H9 (cell line): ENCODE measurements around the gene MLST8. TPM values are rescaled to one million over a fixed set of nuclear protein-coding genes. Genes with fewer than 3 reads are reported as not detected.

Experiments
- DNase-seq: peaks from one replicate; pipeline ENCODE4 v3.0.0-alpha.2; 2017
- H2AFZ ChIP-seq: one replicate; pipeline ENCODE4 v1.6.1; 2013; ENCODE audit warnings: mild to moderate bottlenecking, low read length, control low read depth, moderate library complexity
- H2AK5ac ChIP-seq: 2 replicates; pipeline ENCODE4 v1.6.1; 2013; ENCODE audit warnings: low read length, control low read depth, mixed read lengths; ENCODE audit not compliant: insufficient read length
- H2BK120ac ChIP-seq: one replicate; pipeline ENCODE4 v1.6.1; 2013; ENCODE audit warnings: low read depth, mild to moderate bottlenecking, low read length, control low read depth, inconsistent platforms; ENCODE audit not compliant: poor library complexity, severe bottlenecking
- H2BK12ac ChIP-seq: 2 replicates; pipeline ENCODE4 v1.6.1; 2013; ENCODE audit warnings: low read length, control low read depth, mixed read lengths, low read depth; ENCODE audit not compliant: insufficient read length
- H2BK15ac ChIP-seq: 2 replicates; pipeline ENCODE4 v1.6.1; 2013; ENCODE audit warnings: low read depth, low read length, control low read depth
- H2BK20ac ChIP-seq: one replicate; pipeline ENCODE4 v1.6.1; 2013; ENCODE audit warnings: low read depth, mild to moderate bottlenecking, low read length, control low read depth, inconsistent platforms; ENCODE audit not compliant: poor library complexity, severe bottlenecking
- H2BK5ac ChIP-seq: 2 replicates; pipeline ENCODE4 v1.6.1; 2013; ENCODE audit warnings: low read length, control low read depth, mixed read lengths; ENCODE audit not compliant: insufficient read length
- H3K14ac ChIP-seq: 2 replicates; pipeline ENCODE4 v1.6.1; 2013; ENCODE audit warnings: low read length, control low read depth; ENCODE audit not compliant: insufficient read depth
- H3K18ac ChIP-seq: 2 replicates; pipeline ENCODE4 v1.6.1; 2013; ENCODE audit warnings: low read depth, mild to moderate bottlenecking, mixed read lengths, low read length, control low read depth; ENCODE audit not compliant: insufficient read length
- H3K23ac ChIP-seq: 2 replicates; pipeline ENCODE4 v1.6.1; 2013; ENCODE audit warnings: low read length, control low read depth, mixed read lengths, low read depth; ENCODE audit not compliant: insufficient read length
- H3K23me2 ChIP-seq: 2 replicates; pipeline ENCODE4 v1.6.1; 2013; ENCODE audit warnings: low read depth, mild to moderate bottlenecking, mixed read lengths, low read length, control low read depth; ENCODE audit not compliant: insufficient read length, poor library complexity, severe bottlenecking
- H3K27ac ChIP-seq: 2 replicates; pipeline ENCODE4 v1.5.1; 2013; ENCODE audit warnings: low read length, control low read depth, mixed read lengths, low read depth; ENCODE audit not compliant: insufficient read length
- H3K27me3 ChIP-seq: 2 replicates; pipeline ENCODE4 v1.6.1; 2013; ENCODE audit warnings: low read length, control low read depth, inconsistent platforms; ENCODE audit not compliant: insufficient read depth
- H3K4ac ChIP-seq: 2 replicates; pipeline ENCODE4 v1.6.1; 2013; ENCODE audit warnings: low read depth, mild to moderate bottlenecking, control low read depth, inconsistent platforms, low read length, moderate library complexity
- H3K4me1 ChIP-seq: 2 replicates; pipeline ENCODE4 v1.6.1; 2013; ENCODE audit warnings: low read length, control low read depth, inconsistent platforms; ENCODE audit not compliant: insufficient read depth
- H3K4me2 ChIP-seq: 2 replicates; pipeline ENCODE4 v1.6.1; 2013; ENCODE audit warnings: low read length, control low read depth, mixed read lengths; ENCODE audit not compliant: insufficient read length, insufficient read depth
- H3K56ac ChIP-seq: 2 replicates; pipeline ENCODE4 v1.6.1; 2013; ENCODE audit warnings: low read depth, mild to moderate bottlenecking, mixed read lengths, low read length, control low read depth; ENCODE audit not compliant: insufficient read length
- H3K79me1 ChIP-seq: 2 replicates; pipeline ENCODE4 v1.6.1; 2013; ENCODE audit warnings: low read depth, mild to moderate bottlenecking, moderate library complexity, low read length, control low read depth, inconsistent platforms; ENCODE audit not compliant: insufficient read depth, poor library complexity, severe bottlenecking
- H3K79me2 ChIP-seq: 2 replicates; pipeline ENCODE4 v1.6.1; 2013; ENCODE audit warnings: low read length, control low read depth, inconsistent platforms; ENCODE audit not compliant: insufficient read depth
- H3K9ac ChIP-seq: 2 replicates; pipeline ENCODE4 v1.6.1; 2013; ENCODE audit warnings: low read length, control low read depth, mixed read lengths; ENCODE audit not compliant: insufficient read length; ENCODE audit errors: extremely low read depth
- H3K9me3 ChIP-seq: one replicate; pipeline ENCODE4 v1.6.1; 2013; ENCODE audit warnings: low read depth, low read length, inconsistent platforms; ENCODE audit not compliant: control insufficient read depth
- H3T11ph ChIP-seq: one replicate; pipeline ENCODE4 v1.6.1; 2013; ENCODE audit warnings: mild to moderate bottlenecking, low read length, control low read depth, inconsistent platforms
- H4K20me1 ChIP-seq: one replicate; pipeline ENCODE4 v1.6.1; 2013; ENCODE audit not compliant: control insufficient read depth, insufficient read length, insufficient read depth
- H4K5ac ChIP-seq: 2 replicates; pipeline ENCODE4 v1.6.1; 2013; ENCODE audit warnings: low read depth, mild to moderate bottlenecking, mixed read lengths, low read length, control low read depth; ENCODE audit not compliant: insufficient read length
- H4K8ac ChIP-seq: replicated peaks from 2 replicates; pipeline ENCODE4 v1.6.1; 2013; ENCODE audit warnings: low read length, control low read depth, mixed read lengths, low read depth; ENCODE audit not compliant: insufficient read length
- H4K91ac ChIP-seq: 2 replicates; pipeline ENCODE4 v1.6.1; 2013; ENCODE audit warnings: low read depth, mild to moderate bottlenecking, moderate library complexity, mixed read lengths, low read length, control low read depth; ENCODE audit not compliant: insufficient read length
- H3K27ac Mint-ChIP-seq, 3 experiments: 2 replicates in 2 of 3; 3 replicates in 1 of 3; pipeline ENCODE4 v1.8.0; 2020 to 2021; ENCODE audit warnings: mixed read lengths in 3 of 3, mild to moderate bottlenecking in 1 of 3, moderate library complexity in 1 of 3
- H3K27me3 Mint-ChIP-seq: 2 replicates; pipeline ENCODE4 v1.8.0; 2021; ENCODE audit warnings: low read depth, mild to moderate bottlenecking, moderate library complexity, mixed read lengths
- H3K36me3 Mint-ChIP-seq, 3 experiments: 2 replicates in 2 of 3; 3 replicates in 1 of 3; pipeline ENCODE4 v1.8.0; 2020 to 2021; ENCODE audit warnings: low read depth in 3 of 3, mixed read lengths in 3 of 3; ENCODE audit not compliant: insufficient read depth in 1 of 3
- H3K4me1 Mint-ChIP-seq, 2 experiments: 2 replicates each; pipeline ENCODE4 v1.8.0; 2020; ENCODE audit warnings: mixed read lengths in 2 of 2
- H3K4me3 Mint-ChIP-seq, 2 experiments: 2 replicates in 1 of 2; 3 replicates in 1 of 2; pipeline ENCODE4 v1.8.0; 2020 to 2021; ENCODE audit warnings: mild to moderate bottlenecking in 2 of 2, mixed read lengths in 2 of 2, moderate library complexity in 1 of 2
- H3K9me3 Mint-ChIP-seq, 2 experiments: 2 replicates in 1 of 2; 3 replicates in 1 of 2; pipeline ENCODE4 v1.8.0; 2020; ENCODE audit warnings: mild to moderate bottlenecking in 2 of 2, mixed read lengths in 2 of 2, moderate library complexity in 1 of 2
- WGBS: extraction: QIAGEN DNeasy Blood & Tissue Kit; methylation state at CpG from one replicate; pipeline ENCODE4 v1.1.7; 2013; ENCODE audit warnings: missing lambda C conversion rate, low lambda C conversion rate, mixed read lengths; ENCODE audit not compliant: insufficient read length; ENCODE audit errors: extremely low coverage; 5-methylcytosine and 5-hydroxymethylcytosine counted together
- total RNA-seq: library from RNA; stranded (reverse); gene quantifications from 2 replicates; pipeline ENCODE4 v1.2.1, GENCODE V29; 2021
- TF ChIP-seq, protein P1 (sequence below): fragments of 200-600 bp; sonication (generic); conservative IDR thresholded peaks from 3 replicates; pipeline ENCODE4 v1.8.0; 2021; ENCODE audit warnings: antibody characterized with exemption, mild to moderate bottlenecking

MLST8 gene
- total RNA-seq, 1 experiment from 2014 or later, result 74.5 TPM

DNA sequence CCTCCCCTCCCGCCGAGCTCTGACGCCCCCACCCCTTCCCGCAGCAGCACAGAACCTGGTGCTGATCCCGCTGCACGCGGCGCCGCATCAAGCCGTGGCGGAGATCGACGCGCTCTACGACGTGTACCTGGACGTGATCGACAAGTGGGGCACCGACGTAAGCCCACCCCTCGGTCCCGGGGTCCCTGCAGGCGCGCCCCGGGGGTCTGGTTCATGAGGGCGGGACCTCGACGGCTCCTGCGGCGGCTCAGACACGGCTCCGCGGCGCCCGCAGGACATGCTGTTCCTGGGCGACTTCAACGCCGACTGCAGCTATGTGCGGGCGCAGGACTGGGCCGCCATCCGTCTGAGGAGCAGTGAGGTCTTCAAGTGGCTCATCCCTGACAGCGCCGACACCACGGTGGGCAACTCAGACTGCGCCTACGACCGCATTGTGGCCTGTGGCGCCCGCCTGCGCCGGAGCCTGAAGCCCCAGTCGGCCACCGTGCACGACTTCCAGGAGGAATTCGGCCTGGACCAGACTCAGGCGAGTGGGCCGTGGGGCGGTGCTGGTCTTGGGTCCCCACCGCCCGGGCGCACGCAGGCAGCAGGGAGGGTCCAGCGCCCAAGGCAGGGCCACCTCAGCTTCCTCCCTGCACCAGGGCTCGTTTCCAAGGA lies 32.4 kb downstream of the MLST8 start:
- WGBS, result no CpG with 5 or more reads among the region's 65 CpGs
- H3K9ac ChIP-seq, result no peak overlapping the region
- H3K27me3 ChIP-seq, result peaks cover 2% of the 10 kb centered on the region; the same call in 1 of the 2 replicates
- peaks cover 0 to 3% of the 10 kb centered on the region in 2 experiments; a peak in 1 of 4 replicates for H3K4me1 Mint-ChIP-seq
- no peak overlapping the region for H4K91ac ChIP-seq
- H2BK20ac ChIP-seq, result no peak overlapping the region
- no peak overlapping the region for H2AK5ac ChIP-seq
- no peaks in the 10 kb centered on the region; a peak in 1 of 5 replicates for H3K9me3 Mint-ChIP-seq
- H3K23me2 ChIP-seq, result peaks cover 13% of the 10 kb centered on the region
- no peak overlapping the region for H2BK12ac ChIP-seq
- H3K4me1 ChIP-seq, result no peaks in the 10 kb centered on the region
- H4K20me1 ChIP-seq, result no peaks in the 10 kb centered on the region
- peaks cover 4 to 33% (median 11%) of the 10 kb centered on the region in 3 experiments; a peak in 5 of 7 replicates for H3K36me3 Mint-ChIP-seq
- H2BK5ac ChIP-seq, result no peak overlapping the region
- peaks cover 16% of the 10 kb centered on the region for H3K27me3 Mint-ChIP-seq
- H3K4ac ChIP-seq, result no peak overlapping the region
- no peak overlapping the region for H2BK120ac ChIP-seq
- H3T11ph ChIP-seq, result no peak overlapping the region
- H4K5ac ChIP-seq, result no peak overlapping the region
- peak overlapping the region; percentile 67 for H3K4me2 ChIP-seq
- no peak overlapping the region for H3K27ac ChIP-seq
- no peak overlapping the region for H3K27ac Mint-ChIP-seq
- no peak overlapping the region for H2AFZ ChIP-seq
- H3K56ac ChIP-seq, result no peak overlapping the region
- H4K8ac ChIP-seq, result no peak overlapping the region
- no peak overlapping the region for H3K23ac ChIP-seq
- H3K79me2 ChIP-seq, result no peaks in the 10 kb centered on the region
- no peaks in the 10 kb centered on the region for H3K9me3 ChIP-seq
- H3K14ac ChIP-seq, result no peak overlapping the region
- peak overlapping the region; percentile 42 to 59; a peak in 4 of 5 replicates for H3K4me3 Mint-ChIP-seq
- H3K79me1 ChIP-seq, result no peaks in the 10 kb centered on the region
- TF ChIP-seq, protein P1, sequence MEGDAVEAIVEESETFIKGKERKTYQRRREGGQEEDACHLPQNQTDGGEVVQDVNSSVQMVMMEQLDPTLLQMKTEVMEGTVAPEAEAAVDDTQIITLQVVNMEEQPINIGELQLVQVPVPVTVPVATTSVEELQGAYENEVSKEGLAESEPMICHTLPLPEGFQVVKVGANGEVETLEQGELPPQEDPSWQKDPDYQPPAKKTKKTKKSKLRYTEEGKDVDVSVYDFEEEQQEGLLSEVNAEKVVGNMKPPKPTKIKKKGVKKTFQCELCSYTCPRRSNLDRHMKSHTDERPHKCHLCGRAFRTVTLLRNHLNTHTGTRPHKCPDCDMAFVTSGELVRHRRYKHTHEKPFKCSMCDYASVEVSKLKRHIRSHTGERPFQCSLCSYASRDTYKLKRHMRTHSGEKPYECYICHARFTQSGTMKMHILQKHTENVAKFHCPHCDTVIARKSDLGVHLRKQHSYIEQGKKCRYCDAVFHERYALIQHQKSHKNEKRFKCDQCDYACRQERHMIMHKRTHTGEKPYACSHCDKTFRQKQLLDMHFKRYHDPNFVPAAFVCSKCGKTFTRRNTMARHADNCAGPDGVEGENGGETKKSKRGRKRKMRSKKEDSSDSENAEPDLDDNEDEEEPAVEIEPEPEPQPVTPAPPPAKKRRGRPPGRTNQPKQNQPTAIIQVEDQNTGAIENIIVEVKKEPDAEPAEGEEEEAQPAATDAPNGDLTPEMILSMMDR, result no peak
- DNase-seq, result peak; percentile 68
- no peak overlapping the region for H2BK15ac ChIP-seq
- H3K18ac ChIP-seq, result no peak overlapping the region
